MM.1S (cell line): Measurements from ENCODE around the gene VSTM2L.
A peak's percentile ranks its signal among the peaks of the same experiment; 100 is the strongest.

Experiments used
- DNase-seq: peaks from one replicate; pipeline ENCODE4 v3.0.0-alpha.2; 2015
- H2AFZ ChIP-seq: fragments of 300-600 bp; sonication (generic); 2 replicates; pipeline ENCODE4 v1.6.0; 2016; ENCODE audit warnings: antibody characterized with exemption, low read length
- H3F3A ChIP-seq: fragments of 300-600 bp; sonication (generic); 2 replicates; pipeline ENCODE4 v1.6.1; 2016; ENCODE audit warnings: mild to moderate bottlenecking, antibody characterized with exemption, low read length, moderate library complexity, mixed read lengths; ENCODE audit not compliant: insufficient read depth
- H3K27ac ChIP-seq: fragments of 300-600 bp; sonication (generic); 2 replicates; pipeline ENCODE4 v1.5.1; 2016; ENCODE audit warnings: mild to moderate bottlenecking, low read length
- H3K27me3 ChIP-seq: fragments of 300-600 bp; sonication (generic); replicated peaks from 2 replicates; pipeline ENCODE4 v1.6.0; 2016; ENCODE audit warnings: low read length; ENCODE audit not compliant: insufficient read depth
- H3K36me3 ChIP-seq: fragments of 300-600 bp; sonication (generic); replicated peaks from 2 replicates; pipeline ENCODE4 v1.6.1; 2016; ENCODE audit warnings: mild to moderate bottlenecking, low read length, mixed read lengths; ENCODE audit not compliant: insufficient read depth
- H3K4me1 ChIP-seq: fragments of 300-600 bp; sonication (generic); 2 replicates; pipeline ENCODE4 v1.6.1; 2016; ENCODE audit warnings: low read length, mixed read lengths
- H3K4me2 ChIP-seq: fragments of 300-600 bp; sonication (generic); 2 replicates; pipeline ENCODE4 v1.6.0; 2016; ENCODE audit warnings: low read depth, low read length
- H3K4me3 ChIP-seq: fragments of 300-600 bp; sonication (generic); 2 replicates; pipeline ENCODE4 v1.5.1; 2016; ENCODE audit warnings: low read length, mixed read lengths
- H3K79me2 ChIP-seq: fragments of 300-600 bp; sonication (generic); 2 replicates; pipeline ENCODE4 v1.6.1; 2016; ENCODE audit warnings: mixed run types, low read length, mixed read lengths
- H3K9ac ChIP-seq: fragments of 300-600 bp; sonication (generic); 2 replicates; pipeline ENCODE4 v1.6.1; 2016; ENCODE audit warnings: low read length, mixed read lengths
- H3K9me2 ChIP-seq: fragments of 300-600 bp; sonication (generic); replicated peaks from 2 replicates; pipeline ENCODE4 v1.6.1; 2016; ENCODE audit warnings: mild to moderate bottlenecking, low read length, mixed read lengths; ENCODE audit not compliant: insufficient read depth
- H3K9me3 ChIP-seq: fragments of 300-600 bp; sonication (generic); replicated peaks from 2 replicates; pipeline ENCODE4 v1.6.1; 2016; ENCODE audit warnings: mild to moderate bottlenecking, low read length, mixed read lengths; ENCODE audit not compliant: insufficient read depth
- H4K20me1 ChIP-seq: fragments of 300-600 bp; sonication (generic); 2 replicates; pipeline ENCODE4 v1.6.1; 2016; ENCODE audit warnings: mild to moderate bottlenecking, low read length, moderate library complexity, mixed read lengths; ENCODE audit not compliant: insufficient read depth
- EZH2 ChIP-seq: fragments of 300-600 bp; sonication (generic); optimal IDR thresholded peaks from 2 replicates; pipeline ENCODE3; 2017; ENCODE audit warnings: low read depth, mild to moderate bottlenecking, antibody characterized with exemption, low read length, mixed read lengths
- EZH2phosphoT487 ChIP-seq: fragments of 300-600 bp; sonication (generic); IDR thresholded peaks from 2 replicates; pipeline ENCODE4 v1.6.1; 2018; ENCODE audit warnings: antibody characterized with exemption, low read length
- TF ChIP-seq, protein P1 (sequence below): fragments of 300-600 bp; sonication (generic); IDR thresholded peaks from 2 replicates; pipeline ENCODE4 v1.5.1; 2016; ENCODE audit warnings: antibody characterized with exemption, low read length, mixed read lengths

VSTM2L gene

GRCh38 chr20:37991908-37992307 lies 89.0 kb downstream of the VSTM2L start:
- Histone ChIP-seq H3K4me3 (no peak overlapping the region), H3K27me3 (no peaks in the 10 kb centered on the region), H3K4me1 (peaks cover 36% of the 10 kb centered on the region), H3K4me2 (no peak overlapping the region), H3K79me2 (no peaks in the 10 kb centered on the region), H3K9ac (peak overlapping the region; percentile 51; the same call in 1 of the 2 replicates), H3K27ac (peak overlapping the region; percentile 87), H3K36me3 (no peaks in the 10 kb centered on the region; the same call in 1 of the 2 replicates), H3K9me2 (no peaks in the 10 kb centered on the region), H3K9me3 (no peaks in the 10 kb centered on the region), H3F3A (peaks cover 21% of the 10 kb centered on the region), H2AFZ (no peak overlapping the region), H4K20me1 (no peaks in the 10 kb centered on the region)
- no peak for TF ChIP-seq EZH2phosphoT487
- TF ChIP-seq, protein P1, sequence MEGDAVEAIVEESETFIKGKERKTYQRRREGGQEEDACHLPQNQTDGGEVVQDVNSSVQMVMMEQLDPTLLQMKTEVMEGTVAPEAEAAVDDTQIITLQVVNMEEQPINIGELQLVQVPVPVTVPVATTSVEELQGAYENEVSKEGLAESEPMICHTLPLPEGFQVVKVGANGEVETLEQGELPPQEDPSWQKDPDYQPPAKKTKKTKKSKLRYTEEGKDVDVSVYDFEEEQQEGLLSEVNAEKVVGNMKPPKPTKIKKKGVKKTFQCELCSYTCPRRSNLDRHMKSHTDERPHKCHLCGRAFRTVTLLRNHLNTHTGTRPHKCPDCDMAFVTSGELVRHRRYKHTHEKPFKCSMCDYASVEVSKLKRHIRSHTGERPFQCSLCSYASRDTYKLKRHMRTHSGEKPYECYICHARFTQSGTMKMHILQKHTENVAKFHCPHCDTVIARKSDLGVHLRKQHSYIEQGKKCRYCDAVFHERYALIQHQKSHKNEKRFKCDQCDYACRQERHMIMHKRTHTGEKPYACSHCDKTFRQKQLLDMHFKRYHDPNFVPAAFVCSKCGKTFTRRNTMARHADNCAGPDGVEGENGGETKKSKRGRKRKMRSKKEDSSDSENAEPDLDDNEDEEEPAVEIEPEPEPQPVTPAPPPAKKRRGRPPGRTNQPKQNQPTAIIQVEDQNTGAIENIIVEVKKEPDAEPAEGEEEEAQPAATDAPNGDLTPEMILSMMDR = no peak
- no peak for TF ChIP-seq EZH2
- DNase-seq = no peak

DNA sequence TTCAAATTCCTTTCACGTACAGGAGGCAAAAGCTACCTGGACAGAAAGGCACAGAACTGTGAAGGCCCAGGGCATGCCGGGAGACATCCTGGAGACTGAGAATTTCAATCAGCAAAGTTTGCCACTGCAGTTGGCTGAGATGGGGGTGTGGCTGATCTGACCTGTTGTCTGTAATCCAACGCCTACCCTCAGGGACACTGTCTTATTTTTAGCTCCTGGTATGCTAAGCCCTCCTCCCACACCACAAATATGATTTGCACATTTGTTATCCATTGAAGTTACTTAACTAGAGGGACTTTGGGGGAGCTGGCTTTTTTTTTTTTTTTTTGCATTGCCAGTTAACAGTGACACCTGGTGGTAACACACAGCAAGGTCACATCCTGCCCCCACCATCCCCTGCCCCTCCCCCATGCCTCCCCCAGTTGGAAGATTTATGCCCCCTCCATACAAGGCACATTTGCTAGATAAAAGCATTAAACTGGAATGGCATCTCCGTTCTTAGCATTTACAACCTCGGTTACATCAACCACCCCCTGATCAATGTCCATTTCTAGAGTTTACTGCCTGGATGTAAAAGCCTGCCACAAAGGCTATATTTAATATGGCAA lies 90.0 kb downstream of the VSTM2L start:
- Histone ChIP-seq H3K9ac (no peak overlapping the region), H4K20me1 (no peaks in the 10 kb centered on the region), H3K9me2 (no peaks in the 10 kb centered on the region), H3K4me1 (peaks cover 36% of the 10 kb centered on the region), H3K4me2 (no peak overlapping the region), H3K27me3 (no peaks in the 10 kb centered on the region), H3K36me3 (no peaks in the 10 kb centered on the region; the same call in 1 of the 2 replicates), H3K27ac (peak overlapping the region; percentile 87; the same call in 1 of the 2 replicates), H2AFZ (no peak overlapping the region), H3F3A (peaks cover 21% of the 10 kb centered on the region), H3K4me3 (no peak overlapping the region), H3K9me3 (no peaks in the 10 kb centered on the region), H3K79me2 (no peaks in the 10 kb centered on the region)
- DNase-seq = peak; percentile 49
- TF ChIP-seq, protein P1 = peak; percentile 51
- no peak for TF ChIP-seq EZH2

GRCh38 chr20:37994512-37994911 lies 91.6 kb downstream of the VSTM2L start:
- peaks cover 5% of the 10 kb centered on the region; the same call in 1 of the 2 replicates for H3K36me3 ChIP-seq

More at GRCh38 chr20:37994512-37994911, 91.6 kb downstream of the VSTM2L start:
- TF ChIP-seq, protein P1 = no peak
- TF ChIP-seq EZH2 (no peak), EZH2phosphoT487 (no peak)
- H3K4me1 ChIP-seq = peaks cover 31% of the 10 kb centered on the region
- no peaks in the 10 kb centered on the region for H3K27me3 ChIP-seq
- no peak overlapping the region for H3K27ac ChIP-seq
- no peaks in the 10 kb centered on the region for H3K79me2 ChIP-seq
- H3K9me2 ChIP-seq = no peaks in the 10 kb centered on the region
- no peak overlapping the region for H2AFZ ChIP-seq
- H3K9me3 ChIP-seq = no peaks in the 10 kb centered on the region
- H4K20me1 ChIP-seq = no peaks in the 10 kb centered on the region
- H3K4me3 ChIP-seq = no peak overlapping the region
- H3F3A ChIP-seq = peaks cover 21% of the 10 kb centered on the region
- no peak overlapping the region for H3K4me2 ChIP-seq
- H3K9ac ChIP-seq = no peak overlapping the region
- no peak for DNase-seq
